Bone marrow (tissue), 2 donors: ENCODE results near the gene ATP5MK.
"Not testable (repeated sequence)": the region's sequence is repeated elsewhere in the genome, so short reads cannot be mapped to it uniquely, and the experiment has no call there.

Source experiments
- DNase-seq, 2 donors: peaks; one replicate each; lab custom pipeline; 2025; lab: John Stamatoyannopoulos, UW

ATP5MK gene

GRCh38 chr10:103396789-103397087 lies 463 bp upstream of the ATP5MK start:
- DNase-seq: no peak

GRCh38 chr10:103395754-103396066 lies 565 bp downstream of the ATP5MK start:
- no peak for DNase-seq

DNA sequence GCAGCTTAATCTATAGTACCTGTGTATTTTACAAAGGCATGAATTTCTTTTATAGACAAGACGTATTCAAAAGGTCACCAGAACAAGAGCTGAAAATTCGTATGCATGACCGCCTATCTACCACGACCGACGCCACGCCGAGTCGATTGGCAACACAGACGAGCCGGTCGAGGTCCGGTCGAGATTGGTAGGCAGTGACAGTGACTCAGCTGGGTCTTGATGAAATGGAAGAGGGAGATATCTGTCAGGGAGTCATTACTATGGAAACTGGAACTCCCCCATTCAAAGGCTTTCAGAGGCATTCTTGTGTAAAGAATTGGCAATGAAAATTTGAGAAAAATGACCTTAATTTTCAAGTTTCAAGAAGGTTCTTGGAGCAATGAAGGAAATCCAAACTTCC lies 2.1 kb downstream of the ATP5MK start:
- DNase-seq: no peak

DNA sequence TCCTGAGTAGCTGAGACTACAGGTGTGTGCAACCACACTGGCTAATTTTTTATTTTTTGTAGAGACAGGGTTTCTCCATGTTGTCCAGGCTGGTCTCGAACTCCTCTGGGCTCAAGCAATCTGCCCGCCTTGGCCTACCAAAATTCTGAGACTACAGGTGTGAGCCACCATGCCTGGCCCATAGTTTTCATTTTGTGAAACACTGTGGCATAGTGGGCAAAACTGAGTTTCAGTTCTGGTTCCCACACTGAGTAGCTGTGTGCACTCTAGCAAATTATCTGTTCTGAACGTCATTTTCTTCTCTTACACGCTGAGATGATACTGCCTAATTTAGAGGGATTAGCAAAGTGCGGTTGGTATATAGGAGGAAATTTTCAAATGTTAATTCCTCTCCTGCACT lies 13.5 kb downstream of the ATP5MK start:
- DNase-seq: no peak

DNA sequence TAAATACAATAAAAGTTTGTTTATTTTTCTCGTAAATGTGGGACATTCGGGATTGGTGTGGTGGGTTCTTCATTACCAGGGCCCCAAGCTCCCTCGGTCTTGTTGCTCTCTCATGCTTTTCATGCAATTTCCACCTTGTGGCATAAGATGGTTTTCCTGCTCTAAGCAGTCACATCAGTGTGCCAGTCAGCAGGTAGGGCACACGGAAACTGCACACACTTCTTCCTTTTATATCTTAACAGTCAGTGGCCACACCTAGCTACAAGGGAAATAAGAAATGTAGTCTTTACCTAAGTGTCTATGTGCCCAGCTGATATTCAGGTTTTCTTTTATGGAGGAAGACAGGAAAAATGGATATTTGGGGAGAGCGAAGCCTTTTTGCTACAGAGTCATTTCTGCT lies 22.0 kb downstream of the ATP5MK start:
- no peak for DNase-seq

GRCh38 chr10:103373544-103373943 lies 22.7 kb downstream of the ATP5MK start:
- no peak for DNase-seq

- peak; percentile 54 to 98 for DNase-seq
These were observed 28.3 kb downstream of the ATP5MK start, which contains the start of gene TAF5 for GRCh38 chr10:103367782-103368518. TAF5 (plus strand) TSS chr10:103367976; CDS start chr10:103367990, 14 bp downstream.

DNA sequence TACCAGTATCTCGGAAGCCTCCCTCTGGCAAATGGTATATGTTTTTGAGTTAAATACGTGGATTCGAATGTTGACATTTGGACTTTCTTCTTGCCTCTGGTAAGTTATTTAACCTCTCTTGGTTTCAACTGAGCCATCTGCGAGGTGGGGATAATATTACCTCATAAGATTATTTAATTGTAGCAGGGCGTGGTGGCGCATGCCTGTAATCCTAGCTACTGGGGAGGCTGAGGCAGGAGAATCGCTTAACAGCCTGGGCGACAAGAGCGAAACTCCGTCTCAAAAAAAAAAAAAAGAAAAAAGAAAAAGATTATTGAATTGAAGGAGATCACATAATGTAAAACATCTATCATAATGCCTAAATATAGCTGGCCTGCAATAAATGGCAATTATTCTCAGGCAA lies 28.9 kb downstream of the ATP5MK start:
- no peak for DNase-seq

GRCh38 chr10:103360791-103361190 lies 35.5 kb downstream of the ATP5MK start:
- not testable (repeated sequence) for DNase-seq

DNA sequence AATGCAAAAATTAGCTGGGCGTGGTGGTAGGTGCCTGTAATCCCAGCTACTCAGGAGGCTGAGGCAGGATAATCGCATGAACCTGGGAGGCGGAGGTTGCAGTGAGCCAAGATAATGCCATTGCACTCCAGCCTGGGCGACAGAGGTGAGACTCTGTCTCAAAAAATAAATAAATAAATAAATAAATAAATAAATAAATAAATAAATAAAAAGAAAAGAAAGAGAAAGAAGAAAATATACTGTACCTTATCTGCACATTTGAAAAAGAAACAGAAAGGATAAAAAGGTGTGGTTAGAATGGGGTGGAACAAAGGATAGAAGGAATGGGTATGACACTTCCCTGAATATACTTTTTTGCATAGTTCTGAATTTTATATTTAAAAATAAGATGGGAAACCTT lies 36.8 kb downstream of the ATP5MK start:
- not testable (repeated sequence) for DNase-seq

DNA sequence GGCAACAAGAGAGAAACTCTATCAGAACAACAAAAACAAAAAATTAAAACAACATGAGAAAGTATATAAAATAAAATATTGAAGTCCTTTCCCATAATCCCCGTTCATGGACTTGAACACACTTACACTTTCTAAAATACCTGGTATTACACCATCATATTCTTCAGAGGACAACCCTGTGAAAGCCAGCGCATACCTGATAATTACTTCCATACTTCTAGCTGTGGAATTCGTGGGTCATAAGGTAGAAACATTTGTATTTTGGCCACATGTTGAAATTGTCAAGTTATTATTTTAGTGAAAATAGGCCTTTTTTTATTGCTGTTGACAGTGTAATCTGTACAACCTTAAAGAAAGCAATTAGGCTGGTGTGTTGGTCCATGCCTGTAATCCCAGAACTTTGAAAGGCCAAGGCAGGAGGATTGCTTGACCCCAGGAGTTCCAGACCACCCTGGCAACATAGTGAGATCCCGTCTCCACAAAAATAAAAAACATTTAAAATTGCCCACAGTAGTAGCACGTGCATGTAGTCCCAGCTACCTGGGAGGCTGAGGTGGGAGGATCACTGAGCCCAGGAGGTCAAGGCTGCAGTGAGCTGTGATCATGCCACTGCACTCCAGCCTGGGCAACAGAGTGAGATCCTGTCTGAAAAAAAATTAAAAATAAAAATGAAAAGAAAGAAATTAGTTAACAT lies 40.2 kb downstream of the ATP5MK start:
- DNase-seq: no peak

DNA sequence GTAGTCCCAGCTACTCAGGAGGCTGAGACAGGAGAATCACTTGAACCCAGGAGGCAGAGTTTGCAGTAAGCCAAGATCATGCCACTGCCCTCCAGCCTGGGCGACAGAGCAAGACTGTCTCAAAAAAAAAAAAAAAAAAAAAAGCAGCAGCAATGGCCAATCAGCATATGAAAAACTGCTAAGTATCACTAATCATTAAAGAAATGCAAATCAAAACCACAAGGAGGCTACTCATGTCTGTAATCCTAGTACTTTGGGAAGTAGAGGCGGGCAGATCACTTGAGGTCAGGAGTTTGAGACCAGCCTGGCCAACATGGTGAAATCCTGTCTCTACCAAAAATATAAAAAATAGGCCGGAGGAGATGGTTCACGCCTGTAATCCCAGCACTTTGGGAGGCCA lies 41.7 kb downstream of the ATP5MK start:
- DNase-seq: not testable (repeated sequence)

GRCh38 chr10:103353281-103353680 lies 43.0 kb downstream of the ATP5MK start:
- DNase-seq: no peak

GRCh38 chr10:103350517-103351260 lies 45.6 kb downstream of the ATP5MK start, which contains the start of gene PCGF6:
PCGF6 (minus strand) TSS chr10:103351140; CDS start chr10:103351066, 74 bp downstream.
- DNase-seq: peak; percentile 38 to 69

DNA sequence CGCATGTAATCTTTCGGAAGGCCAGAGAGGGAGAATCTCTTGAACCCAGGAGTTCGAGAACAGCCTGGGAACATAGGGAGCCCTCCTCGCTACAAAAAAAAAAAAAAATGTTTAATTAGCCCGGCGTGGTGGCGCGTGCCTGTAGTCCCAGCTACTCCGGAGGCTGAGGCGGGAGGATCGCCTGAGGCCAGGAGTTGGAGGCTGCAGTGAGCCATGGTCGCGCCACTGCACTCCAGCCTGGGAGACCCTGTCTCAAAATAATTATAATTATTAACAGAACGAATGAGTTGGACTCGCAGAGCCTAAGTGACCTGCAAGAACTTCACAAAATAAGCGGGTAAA lies 46.1 kb downstream of the ATP5MK start:
- no peak for DNase-seq
